Measurements from ENCODE around the gene SLC2A4RG.

Gene SLC2A4RG

GRCh38 chr20:63742381-63743024, 2.9 kb downstream of the SLC2A4RG start:
- no peak for DNase-seq

- DNase-seq, result no peak
These were observed 3.8 kb downstream of the SLC2A4RG start for GRCh38 chr20:63743210-63743970.

GRCh38 chr20:63744158-63744557, 4.6 kb downstream of the SLC2A4RG start:
- DNase-seq, result no peak

- no peak for DNase-seq
These were observed 5.2 kb downstream of the SLC2A4RG start for GRCh38 chr20:63744574-63745423.

- DNase-seq, result no peak
These were observed 5.8 kb downstream of the SLC2A4RG start for GRCh38 chr20:63745424-63745805.

GRCh38 chr20:63745961-63746731, 6.6 kb downstream of the SLC2A4RG start:
- DNase-seq, result no peak

GRCh38 chr20:63746751-63747315, 7.3 kb downstream of the SLC2A4RG start:
- DNase-seq, result no peak

- DNase-seq, result no peak
These were observed 8.1 kb downstream of the SLC2A4RG start for GRCh38 chr20:63747622-63748069.

GRCh38 chr20:63748070-63748933, 8.7 kb downstream of the SLC2A4RG start:
- DNase-seq, result no peak

- DNase-seq, result no peak
These were observed 9.3 kb downstream of the SLC2A4RG start for GRCh38 chr20:63748934-63749270.

GRCh38 chr20:63749597-63750508, 10.3 kb downstream of the SLC2A4RG start:
- DNase-seq, result no peak

- DNase-seq, result no peak
These were observed 11.4 kb downstream of the SLC2A4RG start for GRCh38 chr20:63750807-63751470.

GRCh38 chr20:63751471-63752271, 12.1 kb downstream of the SLC2A4RG start:
- no peak for DNase-seq

- DNase-seq, result no peak
These were observed 13.0 kb downstream of the SLC2A4RG start for GRCh38 chr20:63752411-63753101.

- no peak for DNase-seq
These were observed 13.8 kb downstream of the SLC2A4RG start for GRCh38 chr20:63753381-63753780.

GRCh38 chr20:63754008-63754407, 14.4 kb downstream of the SLC2A4RG start:
- DNase-seq, result no peak

GRCh38 chr20:63755933-63756647, 16.5 kb downstream of the SLC2A4RG start:
- DNase-seq, result no peak

- no peak for DNase-seq
These were observed 17.0 kb downstream of the SLC2A4RG start for GRCh38 chr20:63756648-63756991.

Measured in NCI-H1930 (cell line).